ENCODE measurements around the gene ATAD3B. TPM values are rescaled to one million over a fixed set of nuclear protein-coding genes. Genes with fewer than 3 reads are reported as not detected.
A peak's percentile ranks its signal among the peaks of the same experiment; 100 is the strongest.

ATAD3B gene
- total RNA-seq, 1 experiment from 2014 or later, result 104 TPM

- Histone ChIP-seq H3K4me3 (ENCODE audit: low read depth in 2 of 2, low read length in 2 of 2) (no peak overlapping the region), H3K4me1 (ENCODE audit: control insufficient read depth, insufficient read depth, low read length) (no peaks in the 10 kb centered on the region), H3K27me3 (ENCODE audit: control insufficient read depth, insufficient read depth, low read length) (no peaks in the 10 kb centered on the region), H3K9me3 (ENCODE audit: control insufficient read depth, insufficient read depth, low read depth, low read length) (no peaks in the 10 kb centered on the region), H3K36me3 (ENCODE audit: control insufficient read depth, insufficient read depth, low read length) (no peaks in the 10 kb centered on the region), H3K27ac (ENCODE audit: low read length) (no peak overlapping the region)
- no peak for DNase-seq (ENCODE audit: low read depth, low spot score)
- POLR2A ChIA-PET, result no interaction called here
- in situ Hi-C loops (cut with HindIII; ENCODE audit: low pct_unique_long_range_greater_than_20kb, low sequenced_read_pairs) (no loop called here), intact Hi-C loops (cut with micrococcal nuclease; ENCODE audit: unreplicated experiment) (no loop called here)
- CTCF ChIA-PET, result no interaction called here
- no peak for TF ChIP-seq TCF7L2 (IDR thresholded peaks at IDR 0.05; ENCODE audit: low read depth, low read length)
- TF ChIP-seq SIN3A (IDR thresholded peaks at IDR 0.05; ENCODE audit: borderline replicate concordance, insufficient read depth, low read depth, low read length), result no peak
- no peak for TF ChIP-seq POLR2AphosphoS5 (IDR thresholded peaks at IDR 0.05; ENCODE audit: low read depth, low read length)
- TF ChIP-seq CTCF (IDR thresholded peaks at IDR 0.05), result no peak
- TF ChIP-seq REST (IDR thresholded peaks at IDR 0.05; ENCODE audit: insufficient read depth in 1 of 2, low read depth in 2 of 2, low read length in 1 of 2), result no peak
- no peak for ATAC-seq
- BruUV-seq (replicated peaks), result no TSS peak
These were observed 10.9 kb upstream of the ATAD3B start for GRCh38 chr1:1460540-1461130.

GRCh38 chr1:1461721-1462317 is 9.7 kb upstream of the ATAD3B start:
- DNase-seq (ENCODE audit: low read depth, low spot score) (no peak), ATAC-seq (peak; percentile 21; the same call in 1 of the 2 replicates)
- no peak for TF ChIP-seq SIN3A (IDR thresholded peaks at IDR 0.05; ENCODE audit: borderline replicate concordance, insufficient read depth, low read depth, low read length)
- no peak for TF ChIP-seq TCF7L2 (IDR thresholded peaks at IDR 0.05; ENCODE audit: low read depth, low read length)
- TF ChIP-seq CTCF (IDR thresholded peaks at IDR 0.05), result no peak
- TF ChIP-seq REST (IDR thresholded peaks at IDR 0.05; ENCODE audit: insufficient read depth in 1 of 2, low read depth in 2 of 2, low read length in 1 of 2), result no peak
- BruUV-seq (replicated peaks), result no TSS peak
- in situ Hi-C loops (cut with HindIII; ENCODE audit: low pct_unique_long_range_greater_than_20kb, low sequenced_read_pairs) (no loop called here), intact Hi-C loops (cut with micrococcal nuclease; ENCODE audit: unreplicated experiment) (no loop called here)
- Histone ChIP-seq H3K27ac (ENCODE audit: low read length) (no peak overlapping the region), H3K36me3 (ENCODE audit: control insufficient read depth, insufficient read depth, low read length) (no peaks in the 10 kb centered on the region), H3K9me3 (ENCODE audit: control insufficient read depth, insufficient read depth, low read depth, low read length) (no peaks in the 10 kb centered on the region), H3K4me3 (ENCODE audit: low read depth in 2 of 2, low read length in 2 of 2) (no peak overlapping the region), H3K4me1 (ENCODE audit: control insufficient read depth, insufficient read depth, low read length) (no peaks in the 10 kb centered on the region), H3K27me3 (ENCODE audit: control insufficient read depth, insufficient read depth, low read length) (no peaks in the 10 kb centered on the region)
- ChIA-PET CTCF (no interaction called here), POLR2A (no interaction called here)

All from Panc1 (cell line).